Ramos (cell line): ENCODE measurements around the gene GLTPD2.
"Not testable (repeated sequence)": the region's sequence is repeated elsewhere in the genome, so short reads cannot be mapped to it uniquely, and the experiment has no call there.

Source experiments
- in situ Hi-C: fragments of 300-500 bp; cut with MboI; formaldehyde crosslinking; loops from one replicate; pipeline ENCODE4 v1.14.3; 2022; ENCODE audit warnings: low sequenced_read_pairs; ENCODE audit not compliant: unreplicated experiment

Gene GLTPD2

GRCh38 chr17:4806777-4807604 is 18.2 kb downstream of the GLTPD2 start, which contains the start of gene PLD2:
PLD2 (plus strand) TSS chr17:4807152; CDS start chr17:4807773, 621 bp downstream.
- in situ Hi-C loops: no loop called here

- in situ Hi-C loops: no loop called here
Measured at GRCh38 chr17:4807605-4808377, 19.0 kb downstream of the GLTPD2 start.

- in situ Hi-C loops: no loop called here
Measured at GRCh38 chr17:4808378-4808767, 19.6 kb downstream of the GLTPD2 start.

- in situ Hi-C loops: no loop called here
Measured at GRCh38 chr17:4810696-4811290, 22.0 kb downstream of the GLTPD2 start.

GRCh38 chr17:4811471-4811870 is 22.7 kb downstream of the GLTPD2 start:
- in situ Hi-C loops: no loop called here

- in situ Hi-C loops: no loop called here
Measured at GRCh38 chr17:4812690-4813089, 23.9 kb downstream of the GLTPD2 start.

GRCh38 chr17:4815043-4815675 is 26.4 kb downstream of the GLTPD2 start:
- in situ Hi-C loops: no loop called here

GRCh38 chr17:4816826-4817225 is 28.1 kb downstream of the GLTPD2 start:
- in situ Hi-C loops: no loop called here

- in situ Hi-C loops: no loop called here
Measured at GRCh38 chr17:4818276-4818675, 29.5 kb downstream of the GLTPD2 start.

GRCh38 chr17:4822835-4823234 is 34.1 kb downstream of the GLTPD2 start:
- in situ Hi-C loops: no loop called here

GRCh38 chr17:4823373-4824089 is 34.8 kb downstream of the GLTPD2 start:
- in situ Hi-C loops: no loop called here

- in situ Hi-C loops: no loop called here
Measured at GRCh38 chr17:4827399-4827798, 38.6 kb downstream of the GLTPD2 start.

GRCh38 chr17:4832829-4833177 is 44.0 kb downstream of the GLTPD2 start:
- in situ Hi-C loops: not testable (repeated sequence)

- in situ Hi-C loops: no loop called here
Measured at GRCh38 chr17:4833178-4833940, 44.6 kb downstream of the GLTPD2 start, which contains the start of gene MINK1. MINK1 (plus strand) TSS chr17:4833340; CDS start chr17:4833584, 244 bp downstream.

- in situ Hi-C loops: no loop called here
Measured at GRCh38 chr17:4833941-4834680, 45.3 kb downstream of the GLTPD2 start.

- in situ Hi-C loops: no loop called here
Measured at GRCh38 chr17:4834681-4835020, 45.9 kb downstream of the GLTPD2 start.

GRCh38 chr17:4836221-4836620 is 47.5 kb downstream of the GLTPD2 start:
- in situ Hi-C loops: no loop called here

GRCh38 chr17:4837471-4838308 is 48.9 kb downstream of the GLTPD2 start:
- in situ Hi-C loops: no loop called here
